ENCODE measurements around the gene TP53I11.

Gene TP53I11

GRCh38 chr11:44884056-44884455 lies 66.6 kb downstream of the TP53I11 start:
- no peak for TF ChIP-seq CTCF (IDR thresholded peaks at IDR 0.05; ENCODE audit: low read depth, low read length)
- no peak overlapping the region for H3K4me3 ChIP-seq (ENCODE audit: low read depth, low read length)

DNA sequence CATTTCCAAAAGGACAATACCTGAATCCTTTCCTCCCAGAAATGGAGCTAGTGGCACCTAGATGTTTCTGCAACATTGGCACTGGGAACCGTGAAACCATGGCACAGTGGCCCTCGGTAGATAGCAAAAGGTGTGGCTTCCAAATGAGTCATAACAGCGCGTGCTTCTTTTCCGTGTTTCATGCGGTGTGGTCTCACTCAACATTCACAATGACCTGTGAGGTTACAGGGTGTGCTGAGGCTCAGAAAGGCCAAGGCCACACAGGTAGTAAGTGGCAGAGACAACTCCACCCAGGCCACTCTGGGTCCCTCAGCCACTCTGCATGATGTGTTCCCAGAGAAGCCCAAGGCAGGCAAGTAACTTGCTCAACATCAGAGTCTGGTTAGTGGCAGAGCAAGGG lies 67.4 kb downstream of the TP53I11 start:
- TF ChIP-seq CTCF (IDR thresholded peaks at IDR 0.05; ENCODE audit: low read depth, low read length) = no peak
- H3K4me3 ChIP-seq (ENCODE audit: low read depth, low read length) = no peak overlapping the region

Measured in WI38 (cell line).